Upper lobe of left lung (tissue), 4 donors: Measurements from ENCODE around the gene RETSAT.

Experiments used
- CTCF ChIP-seq, 6 experiments: fragments of 450-650 bp in 4 of 6; fragments of 200-600 bp in 2 of 6; sonication (generic) in 2 of 6; IDR thresholded peaks; one replicate each; pipeline ENCODE4 v1.5.1; 2016 to 2019; ENCODE audit warnings: antibody characterized with exemption in 6 of 6
- POLR2AphosphoS5 ChIP-seq, 2 donors: sonication (generic); formaldehyde crosslinking; IDR thresholded peaks; one replicate each; pipeline ENCODE4 v1.5.1; 2017; ENCODE audit warnings: antibody characterized with exemption in 2 of 2

GRCh38 chr2:85329181-85329651 lies 25.1 kb downstream of the RETSAT start:
- no peak for TF ChIP-seq CTCF (IDR thresholded peaks at IDR 0.05)
- no peak for TF ChIP-seq POLR2AphosphoS5 (IDR thresholded peaks at IDR 0.05)
